CD4-positive, alpha-beta memory T cell (primary cell): ENCODE results near the gene FBXL14. TPM values are rescaled to one million over a fixed set of nuclear protein-coding genes. Genes with fewer than 3 reads are reported as not detected.

Experiments used
- CTCF ChIA-PET: fragments of 350-600 bp; sonication (Branson Sonifier 250); formaldehyde crosslinking; loops from one replicate; lab custom pipeline; 2021; ENCODE audit warnings: inconsistent platforms; ENCODE audit not compliant: partially characterized antibody; lab: Charles Lee
- POLR2A ChIA-PET: fragments of 350-600 bp; sonication (Branson Sonifier 250); formaldehyde crosslinking; loops from one replicate; lab custom pipeline; 2021; ENCODE audit not compliant: partially characterized antibody; lab: Charles Lee
- DNase-seq, 5 donors: peaks; one replicate each; pipeline versions ENCODE4 v3.0.0 to v3.0.0-alpha.2; 2020 to 2022; ENCODE audit warnings: mixed read lengths in 1 of 5
- H3K27ac ChIP-seq: one replicate; pipeline ENCODE4 v1.7.0; 2013; ENCODE audit warnings: low read depth, low read length
- H3K27me3 ChIP-seq: 2 replicates; pipeline ENCODE4 v1.7.0; 2013; ENCODE audit warnings: mild to moderate bottlenecking, low read length, moderate library complexity; ENCODE audit not compliant: insufficient read depth
- H3K36me3 ChIP-seq: 2 replicates; pipeline ENCODE4 v1.7.0; 2013; ENCODE audit warnings: mild to moderate bottlenecking, low read length, moderate library complexity; ENCODE audit not compliant: insufficient read depth
- H3K4me1 ChIP-seq: 2 replicates; pipeline ENCODE4 v1.7.0; 2013; ENCODE audit warnings: mild to moderate bottlenecking, low read length, moderate library complexity; ENCODE audit not compliant: insufficient read depth
- H3K4me3 ChIP-seq, 2 donors: one replicate each; pipeline ENCODE4 v1.7.0; 2013; ENCODE audit warnings: low read length in 2 of 2, mild to moderate bottlenecking in 1 of 2
- H3K9me3 ChIP-seq, 2 donors: one replicate each; pipeline ENCODE4 v1.7.0; 2013; ENCODE audit warnings: low read length in 2 of 2, control low read depth in 1 of 2; ENCODE audit not compliant: control insufficient read depth in 1 of 2
- H3K27ac Mint-ChIP-seq, 7 donors: one replicate each; pipeline ENCODE4 v1.8.0; 2020 to 2021; ENCODE audit warnings: mixed read lengths in 7 of 7, mild to moderate bottlenecking in 6 of 7, inconsistent platforms in 3 of 7, moderate library complexity in 3 of 7
- H3K27me3 Mint-ChIP-seq, 2 donors: one replicate each; pipeline ENCODE4 v1.8.0; 2020 to 2021; ENCODE audit warnings: mixed read lengths in 2 of 2
- H3K36me3 Mint-ChIP-seq, 2 donors: one replicate each; pipeline ENCODE4 v1.8.0; 2020 to 2021; ENCODE audit warnings: mixed read lengths in 2 of 2, inconsistent platforms in 1 of 2, mild to moderate bottlenecking in 1 of 2
- H3K4me1 Mint-ChIP-seq, 4 donors: one replicate each; pipeline ENCODE4 v1.8.0; 2020 to 2021; ENCODE audit warnings: mixed read lengths in 4 of 4, mild to moderate bottlenecking in 1 of 4
- H3K4me3 Mint-ChIP-seq, 8 donors: one replicate each; pipeline ENCODE4 v1.8.0; 2020 to 2021; ENCODE audit warnings: mixed read lengths in 8 of 8, mild to moderate bottlenecking in 7 of 8, moderate library complexity in 6 of 8, inconsistent platforms in 3 of 8
- H3K9me3 Mint-ChIP-seq, 8 donors: one replicate each; pipeline ENCODE4 v1.8.0; 2020 to 2021; ENCODE audit warnings: mixed read lengths in 8 of 8, mild to moderate bottlenecking in 5 of 8, inconsistent platforms in 3 of 8, moderate library complexity in 1 of 8
- intact Hi-C: fragments of 100-400 bp; cut with micrococcal nuclease; formaldehyde crosslinking; loops from one replicate; pipeline ENCODE4 v1.15.1; 2023
- polyA plus RNA-seq, 2 donors: library from polyadenylated mRNA; unstranded; fragments of 300-500 nt; fragmentation: Illumina TruSeq; gene quantifications; one replicate each; pipeline ENCODE4 v1.2.3, GENCODE V29; 2021
- total RNA-seq, 2 experiments: library from RNA; stranded (reverse); gene quantifications; one replicate each; pipeline ENCODE4 v1.2.3, GENCODE V29; 2021

FBXL14 gene
- total and polyA plus RNA-seq, 4 experiments from 2014 or later: 14.6 to 43.4 (median 35.4) TPM

DNA sequence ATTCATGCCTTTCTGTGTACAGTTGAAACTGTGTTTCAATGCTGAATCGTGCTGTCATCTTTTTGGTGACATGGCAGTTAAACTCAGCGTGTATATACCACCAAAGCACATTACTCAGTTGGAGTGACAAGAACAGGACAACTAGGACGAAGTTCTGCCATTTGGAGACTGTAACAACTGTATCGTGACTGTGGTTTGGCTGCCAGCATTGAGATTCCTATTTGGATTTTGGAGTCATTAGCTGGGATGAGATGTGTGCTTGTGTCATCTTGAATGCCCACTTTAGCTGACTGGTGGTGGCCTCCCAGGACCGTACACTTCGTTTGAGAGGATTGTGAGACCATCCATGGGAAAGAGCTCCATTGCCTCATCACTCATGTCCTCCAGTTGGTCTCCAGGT lies 42.9 kb downstream of the FBXL14 start:
- no peak overlapping the region for H3K4me3 Mint-ChIP-seq
- CTCF ChIA-PET: interaction anchor here (0.9 to 1.3 kb wide), 2 partner anchors 31 to 434 kb away, joined by 3 read pairs; no protein-coding TSS in a partner anchor
- H3K36me3 Mint-ChIP-seq: peaks cover 0 to 3% of the 10 kb centered on the region in 2 donors

DNA sequence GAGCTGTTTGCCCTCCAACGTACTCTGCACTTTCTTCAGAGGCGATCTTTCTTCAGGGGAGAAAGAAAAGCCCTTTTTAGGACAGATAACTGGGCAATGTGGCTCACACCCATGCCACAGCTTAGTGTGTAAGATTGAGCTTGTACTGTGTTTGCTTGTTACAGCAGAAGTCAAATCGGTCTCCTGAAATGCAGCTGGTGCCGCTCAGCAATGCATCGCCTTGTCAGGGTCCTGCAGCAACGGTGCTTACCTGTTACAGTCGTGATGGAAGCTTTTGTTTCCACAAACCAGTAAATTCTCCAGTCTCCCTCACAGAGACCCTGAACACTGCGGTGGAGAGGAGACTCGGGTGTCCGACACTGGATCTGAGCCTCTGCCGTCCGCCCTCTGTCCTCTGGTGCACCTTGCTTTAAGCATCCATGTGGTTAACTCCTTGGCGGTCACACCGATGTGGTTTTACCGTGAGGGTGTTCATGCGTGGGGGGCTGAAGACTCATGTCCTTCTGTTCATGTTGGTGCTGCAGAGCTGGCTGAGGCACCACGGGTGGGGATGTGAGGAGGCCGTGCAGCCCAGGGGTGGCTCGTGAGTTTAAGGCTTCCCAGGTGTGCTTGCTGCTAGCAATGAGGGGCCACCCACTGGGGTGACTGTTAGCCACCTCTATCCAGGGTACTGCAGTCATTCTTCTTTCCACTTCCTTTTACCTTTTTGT lies 47.3 kb downstream of the FBXL14 start:
- no peak for DNase-seq
- Histone ChIP-seq H3K9me3 (no peaks in the 10 kb centered on the region), H3K4me3 (no peak overlapping the region), H3K27me3 (no peaks in the 10 kb centered on the region), H3K27ac (no peak overlapping the region), H3K36me3 (no peaks in the 10 kb centered on the region), H3K4me1 (no peaks in the 10 kb centered on the region)
- H3K36me3 Mint-ChIP-seq: peaks cover 0 to 3% of the 10 kb centered on the region in 2 donors
- ChIA-PET POLR2A (no interaction called here), CTCF (interaction anchor here (3.1 kb wide), 1 partner anchor 429 kb away, joined by 21 read pairs; no protein-coding TSS in a partner anchor)
- H3K27ac Mint-ChIP-seq: no peak overlapping the region
- intact Hi-C loops: no loop called here
- H3K4me3 Mint-ChIP-seq: no peak overlapping the region
- no peaks in the 10 kb centered on the region for H3K4me1 Mint-ChIP-seq
- peaks cover 14 to 20% of the 10 kb centered on the region in 2 donors for H3K27me3 Mint-ChIP-seq
- peaks cover 0 to 4% (median 0%) of the 10 kb centered on the region in 8 donors for H3K9me3 Mint-ChIP-seq

More for the DNA sequence above, 42.9 kb downstream of the FBXL14 start:
- intact Hi-C loops: no loop called here
- Histone ChIP-seq H3K9me3 (no peaks in the 10 kb centered on the region), H3K27ac (no peak overlapping the region), H3K27me3 (no peaks in the 10 kb centered on the region), H3K4me3 (no peak overlapping the region), H3K36me3 (no peaks in the 10 kb centered on the region), H3K4me1 (no peaks in the 10 kb centered on the region)
- peaks cover 0 to 6% (median 3%) of the 10 kb centered on the region in 4 donors for H3K4me1 Mint-ChIP-seq
- DNase-seq: no peak
- H3K27ac Mint-ChIP-seq: no peak overlapping the region
- H3K27me3 Mint-ChIP-seq: peaks cover 0 to 3% of the 10 kb centered on the region in 2 donors
- H3K9me3 Mint-ChIP-seq: peaks cover 0 to 4% (median 0%) of the 10 kb centered on the region in 8 donors
- POLR2A ChIA-PET: no interaction called here

DNA sequence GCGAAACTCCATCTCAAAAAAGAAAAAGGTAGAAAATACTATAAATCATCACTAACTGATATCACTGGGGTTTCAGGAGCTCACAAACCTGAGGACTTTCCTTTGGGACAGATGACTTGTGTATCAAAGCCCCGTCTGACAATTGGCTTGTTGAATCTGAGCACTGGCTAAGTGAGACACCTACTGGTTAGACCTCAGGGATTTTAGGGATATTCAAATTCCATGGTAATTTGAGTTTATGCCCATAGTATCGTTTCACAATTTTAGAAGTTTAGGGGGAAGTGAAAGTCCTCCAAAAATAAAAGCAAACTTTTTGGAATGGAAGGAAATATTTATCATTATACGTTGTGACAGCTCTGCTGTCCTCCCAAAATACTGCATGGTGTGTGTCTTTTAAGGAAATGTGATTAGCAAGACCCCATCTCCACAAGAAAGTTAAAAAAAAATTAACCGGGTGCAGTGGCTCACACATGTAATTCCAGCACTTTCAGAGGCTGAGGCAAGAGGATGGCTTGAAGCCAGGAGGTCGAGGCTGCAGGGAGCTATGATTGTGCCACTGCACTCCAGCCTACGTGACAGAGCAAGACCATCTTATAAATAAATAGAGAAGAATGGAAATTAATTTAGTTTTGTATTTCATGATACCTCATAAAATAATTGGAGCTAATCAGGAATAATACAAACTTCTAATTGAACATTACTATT lies 49.2 kb downstream of the FBXL14 start:
- peaks cover 0 to 4% (median 0%) of the 10 kb centered on the region in 8 donors for H3K9me3 Mint-ChIP-seq

DNA sequence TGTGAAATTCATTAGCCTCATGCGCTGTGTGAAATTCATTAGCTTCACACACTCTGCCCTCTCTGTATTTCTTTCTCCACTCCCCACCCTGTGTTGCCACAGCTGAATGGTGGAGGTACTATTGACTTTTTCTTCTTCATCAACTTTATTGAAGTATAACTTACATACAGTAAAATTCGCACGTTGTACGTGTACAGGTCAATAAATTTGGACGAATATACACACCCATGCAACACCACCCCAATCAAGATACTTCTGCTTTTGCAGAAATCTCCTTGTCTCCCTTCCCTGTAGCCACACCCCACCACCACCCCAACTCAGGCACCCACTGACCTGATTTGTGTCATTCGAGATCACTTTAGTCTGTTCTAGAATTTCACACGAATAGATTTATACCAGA lies 51.8 kb downstream of the FBXL14 start:
- no peak overlapping the region for H3K27ac Mint-ChIP-seq
- no peaks in the 10 kb centered on the region for H3K4me1 Mint-ChIP-seq
- CTCF ChIA-PET: interaction anchor here (1.2 to 1.8 kb wide), 2 partner anchors 10 to 425 kb away, joined by 4 to 6 read pairs; no protein-coding TSS in a partner anchor
- no peak overlapping the region for H3K4me3 Mint-ChIP-seq
- Histone ChIP-seq H3K36me3 (no peaks in the 10 kb centered on the region), H3K27me3 (peaks cover 10% of the 10 kb centered on the region), H3K9me3 (no peaks in the 10 kb centered on the region), H3K4me3 (no peak overlapping the region), H3K4me1 (no peaks in the 10 kb centered on the region), H3K27ac (no peak overlapping the region)
- H3K9me3 Mint-ChIP-seq: no peaks in the 10 kb centered on the region
- H3K27me3 Mint-ChIP-seq: peaks cover 35 to 40% of the 10 kb centered on the region in 2 donors
- intact Hi-C loops: no loop called here
- no peaks in the 10 kb centered on the region for H3K36me3 Mint-ChIP-seq
- POLR2A ChIA-PET: no interaction called here
- no peak for DNase-seq

More for the DNA sequence above, 49.2 kb downstream of the FBXL14 start:
- POLR2A ChIA-PET: no interaction called here
- H3K4me3 ChIP-seq: no peak overlapping the region
- H3K36me3 ChIP-seq: no peaks in the 10 kb centered on the region
- no peaks in the 10 kb centered on the region for H3K27me3 ChIP-seq
- peaks cover 22 to 24% of the 10 kb centered on the region in 2 donors for H3K27me3 Mint-ChIP-seq
- CTCF ChIA-PET: interaction anchor here (2.0 to 3.1 kb wide), 2 partner anchors 38 to 427 kb away, joined by 6 to 21 read pairs; no protein-coding TSS in a partner anchor
- no peaks in the 10 kb centered on the region for H3K9me3 ChIP-seq
- intact Hi-C loops: no loop called here
- H3K4me1 ChIP-seq: no peaks in the 10 kb centered on the region
- H3K36me3 Mint-ChIP-seq: peaks cover 0 to 3% of the 10 kb centered on the region in 2 donors
- H3K4me3 Mint-ChIP-seq: no peak overlapping the region
- H3K27ac Mint-ChIP-seq: no peak overlapping the region
- no peaks in the 10 kb centered on the region for H3K4me1 Mint-ChIP-seq
- DNase-seq: no peak
- H3K27ac ChIP-seq: no peak overlapping the region

DNA sequence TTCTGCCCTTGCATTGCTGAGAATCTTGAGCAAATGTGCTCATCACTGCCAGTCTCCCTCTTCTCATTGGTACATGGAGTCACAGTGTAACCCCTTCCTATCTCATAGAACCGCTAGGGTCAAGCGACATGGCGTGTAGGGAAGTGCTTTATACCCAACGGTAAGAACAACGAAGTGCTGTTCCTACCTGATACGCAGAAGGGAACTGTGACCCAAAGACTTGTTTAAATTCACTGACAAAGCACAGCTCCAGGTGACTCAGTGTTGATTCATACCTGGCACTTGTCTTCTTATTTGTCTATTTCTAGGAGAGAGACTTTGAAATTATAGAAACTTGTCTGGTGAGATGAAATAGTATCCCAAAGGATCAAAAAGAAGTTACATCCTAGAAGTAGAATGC lies 53.7 kb downstream of the FBXL14 start:
- ChIA-PET POLR2A (no interaction called here), CTCF (interaction anchor here (1.1 kb wide), 1 partner anchor 423 kb away, joined by 3 read pairs; no protein-coding TSS in a partner anchor)
- peaks cover 45 to 54% of the 10 kb centered on the region in 2 donors for H3K27me3 Mint-ChIP-seq

DNA sequence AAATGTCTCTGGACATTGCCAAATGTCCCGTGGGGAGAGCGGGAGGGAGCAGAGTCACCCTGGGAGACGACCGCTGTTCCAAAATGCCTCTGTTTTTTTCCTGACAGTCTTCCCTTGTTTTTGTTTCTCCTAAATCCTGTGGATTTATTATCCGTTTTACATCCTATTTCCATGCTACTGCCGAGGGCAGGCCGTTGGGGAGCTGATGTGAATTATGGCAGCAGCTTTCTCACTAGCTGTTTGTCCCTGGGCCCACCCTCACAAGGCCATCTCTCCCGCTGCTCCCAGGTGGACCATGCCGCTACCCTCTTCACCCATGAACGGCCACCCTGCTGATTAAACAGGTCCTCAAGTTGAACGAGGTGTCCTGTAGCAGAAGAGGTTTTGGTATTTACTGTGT lies 55.2 kb downstream of the FBXL14 start:
- Histone ChIP-seq H3K27me3 (peaks cover 20% of the 10 kb centered on the region), H3K4me1 (peaks cover 8% of the 10 kb centered on the region), H3K36me3 (no peaks in the 10 kb centered on the region), H3K4me3 (no peak overlapping the region), H3K27ac (no peak overlapping the region), H3K9me3 (no peaks in the 10 kb centered on the region)
- H3K27me3 Mint-ChIP-seq: peaks cover 44 to 51% of the 10 kb centered on the region in 2 donors
- peaks cover 0 to 3% (median under 1%) of the 10 kb centered on the region in 4 donors for H3K4me1 Mint-ChIP-seq
- no peak for DNase-seq
- intact Hi-C loops: no loop called here
- no peaks in the 10 kb centered on the region for H3K9me3 Mint-ChIP-seq
- no peak overlapping the region for H3K4me3 Mint-ChIP-seq
- ChIA-PET POLR2A (no interaction called here), CTCF (no interaction called here)
- no peaks in the 10 kb centered on the region for H3K36me3 Mint-ChIP-seq
- peak overlapping the region in 1 of 7 donors; percentile 40 for H3K27ac Mint-ChIP-seq

More for the DNA sequence above, 53.7 kb downstream of the FBXL14 start:
- Histone ChIP-seq H3K4me1 (no peaks in the 10 kb centered on the region), H3K4me3 (no peak overlapping the region), H3K36me3 (no peaks in the 10 kb centered on the region), H3K27me3 (peaks cover 14% of the 10 kb centered on the region), H3K27ac (no peak overlapping the region), H3K9me3 (no peaks in the 10 kb centered on the region)
- Mint-ChIP-seq H3K36me3 (no peaks in the 10 kb centered on the region), H3K4me1 (peaks cover 0 to 3% (median 0%) of the 10 kb centered on the region in 4 donors), H3K4me3 (no peak overlapping the region), H3K27ac (no peak overlapping the region), H3K9me3 (no peaks in the 10 kb centered on the region)
- intact Hi-C loops: no loop called here
- no peak for DNase-seq

DNA sequence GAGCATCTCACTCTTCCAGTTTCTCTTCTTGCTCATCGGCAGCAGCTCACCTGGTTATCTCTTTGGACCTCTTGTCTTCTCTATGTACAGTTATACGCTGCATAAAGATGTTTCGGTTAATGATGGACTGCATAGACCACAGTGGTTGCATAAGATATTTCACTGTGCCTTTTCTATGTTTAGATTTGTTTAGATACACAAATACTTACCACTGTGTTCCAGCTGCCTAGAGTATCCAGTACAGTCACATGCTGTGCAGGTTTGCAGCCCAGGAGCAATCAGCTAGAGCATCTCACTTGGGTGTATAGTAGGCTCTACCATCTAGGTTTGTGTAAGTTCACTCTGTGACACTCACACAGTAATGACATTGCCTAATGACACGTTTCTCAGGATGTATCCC lies 57.6 kb downstream of the FBXL14 start:
- Mint-ChIP-seq H3K36me3 (no peaks in the 10 kb centered on the region), H3K4me3 (no peak overlapping the region), H3K9me3 (no peaks in the 10 kb centered on the region), H3K4me1 (peaks cover 20 to 24% (median 22%) of the 10 kb centered on the region in 4 donors), H3K27ac (no peak overlapping the region), H3K27me3 (peaks cover 44 to 61% of the 10 kb centered on the region in 2 donors)
- no peak overlapping the region for H3K4me3 ChIP-seq
- H3K4me1 ChIP-seq: peaks cover 31% of the 10 kb centered on the region
- no peak for DNase-seq
- H3K27ac ChIP-seq: no peak overlapping the region
- ChIA-PET CTCF (interaction anchor here (0.7 kb wide), 1 partner anchor 419 kb away, joined by 3 read pairs; no protein-coding TSS in a partner anchor), POLR2A (no interaction called here)
- H3K9me3 ChIP-seq: no peaks in the 10 kb centered on the region
- H3K36me3 ChIP-seq: no peaks in the 10 kb centered on the region
- peaks cover 28% of the 10 kb centered on the region for H3K27me3 ChIP-seq
- intact Hi-C loops: no loop called here
